D721Med (cell line): Measurements from ENCODE around the gene ULK4.
"Not testable (repeated sequence)": the region's sequence is repeated elsewhere in the genome, so short reads cannot be mapped to it uniquely, and the experiment has no call there.

ENCODE experiments used
- DNase-seq: peaks from one replicate; pipeline ENCODE4 v3.0.0; 2011; ENCODE audit warnings: low spot score; ENCODE audit not compliant: insufficient read length
- FAIRE-seq: peaks from 2 replicates; lab custom pipeline; 2011; peaks lifted over from hg19 to GRCh38; lab: Jason Lieb, UNC
- TF ChIP-seq, protein P1 (sequence below): IDR thresholded peaks from 2 replicates; pipeline ENCODE4 v1.5.1; 2012; ENCODE audit warnings: mild to moderate bottlenecking, control low read depth; ENCODE audit not compliant: insufficient read depth; ENCODE audit errors: missing control alignments

The ULK4 gene

DNA sequence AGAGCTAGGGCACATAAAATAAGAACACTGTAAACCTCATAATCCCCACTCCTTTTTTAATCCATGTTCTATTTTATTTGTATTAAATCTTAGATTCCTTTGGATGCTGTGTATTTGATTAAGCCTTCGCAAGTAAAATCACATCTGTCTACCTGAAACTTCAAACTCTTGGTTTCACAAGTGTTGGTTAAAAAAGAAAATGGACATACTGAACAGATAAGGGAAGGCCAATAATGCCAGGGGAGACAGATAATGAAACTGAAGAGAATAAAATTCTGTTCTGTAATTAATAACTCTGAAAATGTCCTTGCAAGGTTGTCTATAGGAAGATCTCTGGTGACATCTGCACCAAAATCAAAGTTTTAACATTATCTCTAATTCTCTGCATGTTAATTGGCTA lies 114.2 kb downstream of the ULK4 start:
- TF ChIP-seq, protein P1, sequence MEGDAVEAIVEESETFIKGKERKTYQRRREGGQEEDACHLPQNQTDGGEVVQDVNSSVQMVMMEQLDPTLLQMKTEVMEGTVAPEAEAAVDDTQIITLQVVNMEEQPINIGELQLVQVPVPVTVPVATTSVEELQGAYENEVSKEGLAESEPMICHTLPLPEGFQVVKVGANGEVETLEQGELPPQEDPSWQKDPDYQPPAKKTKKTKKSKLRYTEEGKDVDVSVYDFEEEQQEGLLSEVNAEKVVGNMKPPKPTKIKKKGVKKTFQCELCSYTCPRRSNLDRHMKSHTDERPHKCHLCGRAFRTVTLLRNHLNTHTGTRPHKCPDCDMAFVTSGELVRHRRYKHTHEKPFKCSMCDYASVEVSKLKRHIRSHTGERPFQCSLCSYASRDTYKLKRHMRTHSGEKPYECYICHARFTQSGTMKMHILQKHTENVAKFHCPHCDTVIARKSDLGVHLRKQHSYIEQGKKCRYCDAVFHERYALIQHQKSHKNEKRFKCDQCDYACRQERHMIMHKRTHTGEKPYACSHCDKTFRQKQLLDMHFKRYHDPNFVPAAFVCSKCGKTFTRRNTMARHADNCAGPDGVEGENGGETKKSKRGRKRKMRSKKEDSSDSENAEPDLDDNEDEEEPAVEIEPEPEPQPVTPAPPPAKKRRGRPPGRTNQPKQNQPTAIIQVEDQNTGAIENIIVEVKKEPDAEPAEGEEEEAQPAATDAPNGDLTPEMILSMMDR: no peak
- DNase-seq (no peak), FAIRE-seq (no peak)

GRCh38 chr3:41846850-41847249 lies 115.1 kb downstream of the ULK4 start:
- TF ChIP-seq, protein P1: no peak
- DNase-seq: no peak
- no peak for FAIRE-seq

GRCh38 chr3:41845826-41846225 lies 116.1 kb downstream of the ULK4 start:
- DNase-seq (no peak), FAIRE-seq (no peak)
- TF ChIP-seq, protein P1: no peak

GRCh38 chr3:41844256-41844655 lies 117.6 kb downstream of the ULK4 start:
- DNase-seq: not testable (repeated sequence)

GRCh38 chr3:41840936-41841668 lies 120.8 kb downstream of the ULK4 start:
- FAIRE-seq, DNase-seq: not testable (repeated sequence)

More at GRCh38 chr3:41844256-41844655, 117.6 kb downstream of the ULK4 start:
- FAIRE-seq: not testable (repeated sequence)

GRCh38 chr3:41836360-41837134 lies 125.4 kb downstream of the ULK4 start:
- DNase-seq (no peak), FAIRE-seq (no peak)
- TF ChIP-seq, protein P1: no peak

GRCh38 chr3:41833628-41834027 lies 128.3 kb downstream of the ULK4 start:
- FAIRE-seq (no peak), DNase-seq (no peak)
- TF ChIP-seq, protein P1: no peak

DNA sequence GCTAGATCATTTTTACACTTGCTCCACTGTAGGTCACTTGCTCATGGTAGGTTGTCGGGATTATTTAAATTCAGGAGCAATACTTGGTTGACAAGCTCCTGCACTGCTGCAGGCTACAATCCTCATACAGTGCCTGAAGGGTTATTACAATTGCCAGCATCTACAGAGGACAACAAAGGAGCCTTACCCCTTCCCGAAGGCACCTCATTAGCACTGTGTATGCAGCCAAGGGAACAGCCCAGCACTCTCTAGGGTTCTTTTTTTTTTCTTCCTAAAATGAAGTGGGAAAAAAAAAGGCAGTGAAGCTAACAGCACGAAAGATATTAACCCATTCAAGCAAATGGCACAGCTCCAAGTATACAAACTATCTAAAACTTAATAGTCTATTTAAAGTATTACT lies 142.7 kb downstream of the ULK4 start:
- no peak for DNase-seq
- TF ChIP-seq, protein P1: no peak
- FAIRE-seq: no peak
